Dendritic cell treated with granulocyte-macrophage colony-stimulating factor and Interleukin-4, amounts not matched to agents 40 ng/mL and 50 ng/mL, for 4 days (primary cell): Measurements from ENCODE around the gene IGFBPL1.
"Not testable (repeated sequence)": the region's sequence is repeated elsewhere in the genome, so short reads cannot be mapped to it uniquely, and the experiment has no call there.

Experiments used
- H3K27ac Mint-ChIP-seq: one replicate; pipeline ENCODE4 v1.8.0; 2022; ENCODE audit warnings: mild to moderate bottlenecking, mixed read lengths
- H3K27me3 Mint-ChIP-seq: one replicate; pipeline ENCODE4 v1.8.0; 2022; ENCODE audit warnings: mild to moderate bottlenecking, mixed read lengths
- H3K36me3 Mint-ChIP-seq: one replicate; pipeline ENCODE4 v1.8.0; 2022; ENCODE audit warnings: low read depth, mixed read lengths
- H3K4me1 Mint-ChIP-seq: one replicate; pipeline ENCODE4 v1.8.0; 2022; ENCODE audit warnings: low read depth, mixed read lengths
- H3K4me3 Mint-ChIP-seq: one replicate; pipeline ENCODE4 v1.8.0; 2022; ENCODE audit warnings: mild to moderate bottlenecking, moderate library complexity, mixed read lengths
- H3K9me3 Mint-ChIP-seq: one replicate; pipeline ENCODE4 v1.8.0; 2022; ENCODE audit warnings: mixed read lengths
- intact Hi-C: fragments of 100-400 bp; cut with micrococcal nuclease; formaldehyde crosslinking; loops from one replicate; pipeline ENCODE4 v1.15.0; 2022

Gene IGFBPL1

DNA sequence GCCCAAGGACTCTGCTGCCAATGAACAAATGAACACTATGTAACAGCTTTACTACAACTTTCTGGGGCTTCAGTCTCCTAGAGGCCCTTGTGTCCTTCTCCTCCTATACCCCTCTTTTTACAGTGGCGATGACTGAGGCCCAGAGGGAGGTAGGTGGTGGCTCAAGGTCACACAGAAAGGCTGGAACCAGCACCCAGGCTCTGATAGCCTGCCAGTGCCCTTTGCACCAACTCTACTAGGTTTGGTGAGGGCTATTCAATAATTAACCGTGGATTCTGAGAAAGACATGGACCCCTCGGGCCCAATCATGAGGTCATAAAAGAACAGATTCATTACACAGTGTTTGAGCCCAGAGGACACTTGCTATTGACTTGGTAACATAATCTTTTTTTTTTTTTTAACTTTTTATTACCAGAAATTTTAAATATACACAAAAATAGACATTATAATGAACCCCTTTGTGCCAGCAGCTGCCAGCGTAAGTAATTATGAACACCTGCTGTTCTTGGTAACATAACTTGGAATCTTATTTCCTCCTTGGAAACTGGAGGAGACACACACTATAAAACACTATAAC, 37.8 kb downstream of the IGFBPL1 start:
- H3K36me3 Mint-ChIP-seq, result no peaks in the 10 kb centered on the region
- H3K27me3 Mint-ChIP-seq, result peaks cover 15% of the 10 kb centered on the region
- no peak overlapping the region for H3K27ac Mint-ChIP-seq
- H3K4me1 Mint-ChIP-seq, result peaks cover 14% of the 10 kb centered on the region
- H3K4me3 Mint-ChIP-seq, result no peak overlapping the region
- intact Hi-C loops, result no loop called here
- H3K9me3 Mint-ChIP-seq, result peaks cover 8% of the 10 kb centered on the region

DNA sequence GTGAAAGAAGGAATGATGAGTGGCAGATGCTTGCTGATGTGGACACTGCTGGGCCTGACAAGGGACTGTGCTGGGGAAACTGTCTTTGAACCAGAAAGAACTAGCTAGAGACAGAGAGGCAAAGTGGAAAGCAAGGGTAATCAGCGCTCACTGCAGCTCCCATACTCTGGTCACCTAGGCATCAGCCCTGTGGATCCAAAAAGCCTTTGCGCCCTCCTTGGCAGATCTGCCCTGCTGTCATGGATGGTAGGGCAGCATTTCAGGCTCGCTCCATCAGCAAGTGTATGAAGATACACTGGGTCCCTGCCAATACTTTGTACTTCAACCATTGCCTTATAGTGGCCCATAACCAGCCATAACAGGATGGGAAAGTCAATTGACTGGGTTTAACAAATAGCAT, 38.4 kb downstream of the IGFBPL1 start:
- H3K27me3 Mint-ChIP-seq, result peaks cover 10% of the 10 kb centered on the region
- no peak overlapping the region for H3K4me3 Mint-ChIP-seq
- no peaks in the 10 kb centered on the region for H3K36me3 Mint-ChIP-seq
- intact Hi-C loops, result no loop called here
- H3K4me1 Mint-ChIP-seq, result peaks cover 10% of the 10 kb centered on the region
- peaks cover 8% of the 10 kb centered on the region for H3K9me3 Mint-ChIP-seq
- H3K27ac Mint-ChIP-seq, result no peak overlapping the region

DNA sequence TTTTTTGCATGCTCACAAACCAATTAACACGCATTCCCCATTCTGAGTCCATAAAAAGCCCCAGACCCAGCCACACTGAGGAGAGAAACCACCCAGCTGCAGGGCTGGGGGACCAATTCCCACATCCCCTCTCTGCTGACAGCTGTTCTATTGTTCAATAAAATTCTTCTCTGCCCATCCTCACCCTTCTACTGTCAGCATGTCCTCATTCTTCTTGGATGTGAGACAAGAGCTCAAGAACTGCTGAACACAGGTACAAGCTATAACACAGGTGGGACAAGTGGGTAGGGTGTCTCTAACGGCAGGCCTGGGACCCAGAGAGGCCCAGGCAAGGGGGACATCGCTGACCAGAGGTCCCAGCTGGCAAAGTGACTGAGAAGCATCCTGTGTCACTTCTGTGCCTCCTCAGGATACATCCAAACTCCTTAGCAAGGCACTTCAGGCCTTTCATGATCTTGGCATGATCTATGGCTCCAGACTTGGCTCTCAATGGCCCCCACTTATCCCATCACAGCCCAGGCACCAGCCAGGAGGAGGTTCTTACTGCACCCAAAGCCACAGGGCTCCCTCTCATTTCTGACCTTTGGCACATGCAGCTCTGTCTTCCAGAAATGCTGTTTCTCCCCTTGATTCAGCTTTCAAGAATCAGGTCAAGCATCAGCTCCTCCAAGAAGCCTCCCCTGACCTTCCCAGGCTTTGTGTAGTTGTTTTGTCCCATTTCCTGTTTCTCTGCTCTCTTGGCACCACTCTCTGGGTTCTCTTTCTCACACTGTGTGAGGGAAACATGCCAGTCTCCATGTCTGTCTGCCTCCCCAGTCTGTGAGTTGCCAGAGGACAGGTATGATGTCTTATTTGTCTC, 39.0 kb downstream of the IGFBPL1 start:
- Mint-ChIP-seq H3K4me1 (peaks cover 4% of the 10 kb centered on the region), H3K36me3 (no peaks in the 10 kb centered on the region), H3K27me3 (peaks cover 7% of the 10 kb centered on the region), H3K27ac (no peak overlapping the region), H3K4me3 (no peak overlapping the region), H3K9me3 (peaks cover 8% of the 10 kb centered on the region)
- intact Hi-C loops, result no loop called here

DNA sequence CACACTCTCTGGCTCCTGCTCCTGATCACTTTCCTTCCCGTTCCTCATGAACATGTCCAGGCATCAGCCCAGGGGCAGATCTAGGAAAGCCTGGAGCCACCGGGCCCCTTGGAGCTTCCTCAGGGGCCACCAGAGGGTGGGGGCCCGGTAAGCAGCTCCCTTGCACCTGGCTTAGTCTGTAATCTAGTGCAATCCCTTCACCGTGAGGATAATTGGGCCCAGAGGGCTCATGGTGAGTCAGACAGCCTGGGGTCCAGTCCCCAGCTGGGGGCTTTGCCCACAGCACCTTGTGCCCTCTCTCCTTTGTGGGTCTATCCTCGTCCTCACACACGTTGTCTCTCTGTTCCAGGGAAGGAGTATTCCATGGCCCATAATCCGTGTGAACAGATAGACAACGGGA, 42.1 kb downstream of the IGFBPL1 start:
- intact Hi-C loops, result no loop called here
- Mint-ChIP-seq H3K4me3 (no peak overlapping the region), H3K27me3 (peaks cover 4% of the 10 kb centered on the region), H3K4me1 (no peaks in the 10 kb centered on the region), H3K27ac (no peak overlapping the region), H3K36me3 (no peaks in the 10 kb centered on the region), H3K9me3 (peaks cover 8% of the 10 kb centered on the region)

DNA sequence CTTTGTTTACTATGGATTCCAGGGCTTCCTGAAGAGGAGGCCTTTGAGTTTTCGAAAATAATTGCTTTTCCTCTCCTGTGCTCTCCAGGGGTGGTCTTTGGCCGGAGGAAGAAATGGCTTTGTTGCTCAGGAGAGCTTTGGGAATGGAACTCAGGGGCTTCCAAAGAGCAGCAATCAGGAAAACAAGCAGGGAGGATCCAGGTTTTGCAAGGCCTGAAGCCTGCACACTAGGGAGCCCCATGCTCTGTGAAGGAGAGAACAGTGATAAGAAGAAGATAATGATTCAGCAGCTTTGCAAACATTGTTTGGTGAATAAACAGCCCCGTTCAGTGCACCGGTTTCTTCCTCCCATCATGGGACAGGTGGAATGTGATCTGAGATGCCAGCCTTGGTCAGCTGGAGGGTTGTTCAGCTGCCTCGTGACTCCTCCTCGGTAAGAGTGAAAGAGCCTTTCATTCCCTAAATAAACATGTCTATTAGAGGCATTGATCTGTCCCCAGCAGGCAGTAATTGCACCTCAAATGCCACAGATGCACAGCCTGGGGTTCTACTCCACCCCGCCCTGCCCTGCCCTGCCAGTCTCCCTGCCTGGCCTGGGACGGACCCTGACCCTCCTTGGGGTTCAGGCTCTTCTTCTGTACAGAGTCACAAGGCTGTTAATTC, 43.3 kb downstream of the IGFBPL1 start:
- Mint-ChIP-seq H3K9me3 (peaks cover 8% of the 10 kb centered on the region), H3K27ac (no peak overlapping the region), H3K4me1 (no peaks in the 10 kb centered on the region), H3K4me3 (no peak overlapping the region), H3K27me3 (peaks cover 6% of the 10 kb centered on the region), H3K36me3 (no peaks in the 10 kb centered on the region)
- intact Hi-C loops, result no loop called here

DNA sequence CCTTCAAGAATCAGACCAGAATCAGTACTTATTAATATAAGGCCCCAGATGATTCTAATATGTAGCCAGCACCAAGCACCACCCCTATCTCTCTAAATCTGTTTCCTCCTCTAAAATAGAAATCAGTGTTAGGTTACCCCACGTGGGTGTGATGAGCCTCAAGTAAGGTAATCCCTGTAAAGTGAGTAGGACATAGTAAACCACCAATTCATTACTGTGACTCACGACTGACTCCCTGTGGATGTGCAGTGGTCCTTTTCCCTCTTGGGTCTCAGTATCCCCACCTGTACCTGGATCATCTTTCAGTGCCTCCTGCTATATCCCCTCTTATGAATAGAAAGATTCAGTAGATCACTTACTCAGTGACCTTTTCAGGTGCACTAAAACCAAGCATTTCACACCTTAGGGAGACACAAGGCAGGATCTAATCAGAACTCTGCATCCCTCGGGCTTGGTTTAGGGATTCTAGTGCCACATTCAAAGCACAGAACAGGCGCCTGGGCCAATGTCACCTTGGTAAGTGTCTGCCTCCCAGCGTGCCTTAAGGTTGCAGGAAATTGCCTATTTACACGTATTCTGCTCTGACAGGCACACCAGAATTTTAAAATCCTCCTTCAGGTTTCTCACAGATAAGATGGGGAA, 43.9 kb downstream of the IGFBPL1 start:
- Mint-ChIP-seq H3K4me3 (no peak overlapping the region), H3K27me3 (peaks cover 7% of the 10 kb centered on the region)

DNA sequence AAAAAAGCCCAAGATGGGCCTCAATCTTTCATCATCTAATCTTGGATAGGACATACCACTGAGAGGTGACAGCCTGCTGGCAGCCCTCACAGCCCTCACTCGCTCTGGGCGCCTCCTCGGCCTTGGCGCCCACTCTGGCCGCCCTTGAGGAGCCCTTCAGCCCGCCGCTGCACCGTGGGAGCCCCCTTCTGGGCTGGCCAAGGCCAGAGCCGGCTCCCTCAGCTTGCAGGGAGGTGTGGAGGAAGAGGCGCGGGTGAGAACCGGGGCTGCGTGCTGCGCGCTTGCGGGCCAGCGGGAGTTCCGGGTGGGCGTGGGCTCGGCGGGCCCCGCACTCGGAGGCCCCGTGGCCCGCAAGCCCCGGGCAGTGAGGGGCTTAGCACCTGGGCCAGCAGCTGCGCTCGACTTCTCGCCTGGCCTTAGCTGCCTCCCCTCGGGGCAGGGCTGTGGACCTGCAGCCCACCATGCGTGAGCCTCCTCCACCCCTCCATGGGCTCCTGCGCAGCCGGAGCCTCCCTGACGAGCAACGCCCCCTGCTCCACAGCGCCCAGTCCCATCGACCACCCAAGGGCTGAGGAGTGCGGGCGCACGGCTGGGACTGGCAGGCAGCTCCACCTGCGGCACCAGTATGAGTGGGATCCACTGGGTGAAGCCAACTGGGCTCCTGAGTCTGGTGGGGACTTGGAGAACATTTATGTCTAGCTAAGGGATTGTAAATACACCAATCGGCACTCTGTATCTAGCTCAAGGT, 46.7 kb downstream of the IGFBPL1 start:
- H3K27ac Mint-ChIP-seq, intact Hi-C loops, H3K36me3 Mint-ChIP-seq, H3K4me1 Mint-ChIP-seq, H3K27me3 Mint-ChIP-seq, H3K4me3 Mint-ChIP-seq, H3K9me3 Mint-ChIP-seq: not testable (repeated sequence)

More for the DNA sequence above, 43.9 kb downstream of the IGFBPL1 start:
- intact Hi-C loops, result no loop called here
- Mint-ChIP-seq H3K4me1 (no peaks in the 10 kb centered on the region), H3K36me3 (no peaks in the 10 kb centered on the region), H3K9me3 (peaks cover 8% of the 10 kb centered on the region), H3K27ac (no peak overlapping the region)

DNA sequence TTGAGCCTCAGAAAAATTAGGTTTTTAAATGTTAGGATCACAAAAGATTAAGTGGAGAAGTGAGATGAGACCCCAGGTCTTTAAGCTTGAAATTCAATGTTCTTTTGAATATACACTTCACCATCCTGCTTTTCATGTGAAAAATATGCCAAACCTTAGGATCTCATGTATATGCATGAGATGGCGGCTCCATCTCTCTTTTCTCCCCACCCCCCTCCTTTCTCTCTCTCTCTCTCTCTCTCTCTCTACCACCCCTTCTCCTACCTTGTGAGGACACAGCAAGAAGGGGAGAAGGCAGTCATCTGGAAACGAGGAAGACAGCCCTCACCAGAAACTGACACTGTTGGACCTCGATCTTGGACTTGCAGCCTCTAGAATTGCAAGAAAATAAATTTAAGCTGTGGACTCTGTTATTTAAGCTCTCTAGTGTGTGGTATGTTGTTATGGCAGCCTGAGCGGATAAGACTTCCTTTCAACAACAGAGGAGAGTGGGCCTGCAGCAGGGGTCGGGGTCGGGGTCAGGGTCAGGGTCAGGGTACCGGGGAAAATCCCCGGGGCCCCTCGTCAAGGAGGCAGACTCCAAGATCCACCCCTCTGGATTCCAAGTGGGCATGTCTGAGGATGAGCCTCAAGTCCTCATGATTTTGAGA, 48.1 kb downstream of the IGFBPL1 start:
- Mint-ChIP-seq H3K9me3 (no peaks in the 10 kb centered on the region), H3K27ac (no peak overlapping the region), H3K27me3 (peaks cover 10% of the 10 kb centered on the region), H3K4me3 (no peak overlapping the region), H3K4me1 (no peaks in the 10 kb centered on the region), H3K36me3 (no peaks in the 10 kb centered on the region)
- intact Hi-C loops, result no loop called here

DNA sequence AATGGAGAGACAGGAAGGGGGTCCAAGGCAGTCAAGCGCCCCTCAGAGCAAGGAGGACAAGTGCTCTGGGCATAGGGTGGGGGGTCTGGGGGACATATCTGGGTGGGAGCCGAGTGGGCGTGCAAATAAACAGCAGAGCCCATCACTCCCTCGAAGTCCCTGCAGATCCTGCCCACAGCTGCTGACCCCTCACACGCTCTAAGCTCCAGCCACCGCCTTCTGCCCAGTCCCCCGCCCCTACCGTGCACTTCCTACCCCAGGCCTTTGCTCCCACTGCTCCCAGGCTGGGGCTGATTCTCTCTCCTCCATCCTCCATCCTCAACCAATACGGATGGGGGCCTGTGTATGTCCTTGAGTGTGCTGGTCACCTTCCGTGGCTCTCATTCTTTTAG, 48.7 kb downstream of the IGFBPL1 start:
- H3K4me1 Mint-ChIP-seq, result no peaks in the 10 kb centered on the region
- peaks cover 10% of the 10 kb centered on the region for H3K27me3 Mint-ChIP-seq
- H3K9me3 Mint-ChIP-seq, result no peaks in the 10 kb centered on the region
- H3K36me3 Mint-ChIP-seq, result no peaks in the 10 kb centered on the region
- no peak overlapping the region for H3K4me3 Mint-ChIP-seq
- intact Hi-C loops, result no loop called here
- no peak overlapping the region for H3K27ac Mint-ChIP-seq

DNA sequence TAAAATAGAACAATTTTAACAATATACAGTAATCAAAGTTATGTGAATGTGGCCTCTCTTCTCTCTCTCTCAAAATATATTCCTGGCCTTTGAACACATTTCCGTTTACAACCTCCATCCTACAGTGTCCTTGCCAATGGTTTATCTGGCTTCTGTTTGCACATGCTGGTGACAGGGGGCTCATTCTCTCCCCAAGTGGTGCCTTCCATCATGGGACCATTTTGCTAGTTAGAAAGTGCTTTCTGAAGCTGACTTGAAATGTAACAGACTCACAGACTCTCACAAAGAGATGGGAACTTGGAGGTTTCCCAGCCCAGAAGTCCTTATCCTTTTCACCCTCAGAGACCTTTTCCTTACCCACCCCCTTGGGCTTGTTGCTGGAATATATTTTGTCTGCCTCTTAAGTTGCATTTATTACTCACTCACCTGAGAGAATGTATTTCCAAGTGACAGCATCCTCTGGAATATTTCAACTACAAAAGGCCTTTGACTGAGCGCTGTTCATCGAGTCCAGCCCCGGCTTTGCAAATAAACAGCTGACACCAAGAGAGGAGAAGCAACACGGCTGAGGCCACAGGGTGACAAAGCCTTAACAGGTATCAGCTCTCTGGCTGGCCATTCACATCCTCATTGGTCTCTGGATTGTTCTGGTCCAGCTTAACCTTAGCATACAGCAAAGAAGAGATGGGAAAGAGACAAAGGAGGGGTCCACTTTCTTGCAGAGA, 49.2 kb downstream of the IGFBPL1 start:
- no peak overlapping the region for H3K27ac Mint-ChIP-seq
- H3K36me3 Mint-ChIP-seq, result no peaks in the 10 kb centered on the region
- H3K9me3 Mint-ChIP-seq, result no peaks in the 10 kb centered on the region
- intact Hi-C loops, result no loop called here
- no peak overlapping the region for H3K4me3 Mint-ChIP-seq
- no peaks in the 10 kb centered on the region for H3K4me1 Mint-ChIP-seq
- peaks cover 10% of the 10 kb centered on the region for H3K27me3 Mint-ChIP-seq

DNA sequence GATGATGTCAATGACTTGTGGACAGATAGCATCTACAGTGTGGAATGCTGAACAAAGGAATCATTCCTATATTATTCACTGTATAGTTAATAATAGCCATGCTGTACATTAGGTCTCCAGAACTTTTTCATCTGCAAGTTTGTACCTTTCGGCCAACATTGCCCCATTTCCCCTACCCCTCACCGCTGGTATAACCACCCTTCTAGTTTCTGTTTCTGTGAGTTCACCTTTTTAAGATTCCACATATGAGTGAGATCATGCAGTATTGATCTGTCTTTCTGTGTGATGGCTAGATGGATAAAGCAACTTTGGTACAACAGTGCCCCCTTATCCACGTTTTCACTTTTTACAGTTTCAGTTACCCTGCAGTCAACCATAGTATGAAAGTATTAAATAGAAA, 50.6 kb downstream of the IGFBPL1 start:
- intact Hi-C loops, result no loop called here
- Mint-ChIP-seq H3K4me3 (no peak overlapping the region), H3K9me3 (no peaks in the 10 kb centered on the region), H3K4me1 (no peaks in the 10 kb centered on the region), H3K27ac (no peak overlapping the region), H3K27me3 (peaks cover 10% of the 10 kb centered on the region), H3K36me3 (no peaks in the 10 kb centered on the region)

DNA sequence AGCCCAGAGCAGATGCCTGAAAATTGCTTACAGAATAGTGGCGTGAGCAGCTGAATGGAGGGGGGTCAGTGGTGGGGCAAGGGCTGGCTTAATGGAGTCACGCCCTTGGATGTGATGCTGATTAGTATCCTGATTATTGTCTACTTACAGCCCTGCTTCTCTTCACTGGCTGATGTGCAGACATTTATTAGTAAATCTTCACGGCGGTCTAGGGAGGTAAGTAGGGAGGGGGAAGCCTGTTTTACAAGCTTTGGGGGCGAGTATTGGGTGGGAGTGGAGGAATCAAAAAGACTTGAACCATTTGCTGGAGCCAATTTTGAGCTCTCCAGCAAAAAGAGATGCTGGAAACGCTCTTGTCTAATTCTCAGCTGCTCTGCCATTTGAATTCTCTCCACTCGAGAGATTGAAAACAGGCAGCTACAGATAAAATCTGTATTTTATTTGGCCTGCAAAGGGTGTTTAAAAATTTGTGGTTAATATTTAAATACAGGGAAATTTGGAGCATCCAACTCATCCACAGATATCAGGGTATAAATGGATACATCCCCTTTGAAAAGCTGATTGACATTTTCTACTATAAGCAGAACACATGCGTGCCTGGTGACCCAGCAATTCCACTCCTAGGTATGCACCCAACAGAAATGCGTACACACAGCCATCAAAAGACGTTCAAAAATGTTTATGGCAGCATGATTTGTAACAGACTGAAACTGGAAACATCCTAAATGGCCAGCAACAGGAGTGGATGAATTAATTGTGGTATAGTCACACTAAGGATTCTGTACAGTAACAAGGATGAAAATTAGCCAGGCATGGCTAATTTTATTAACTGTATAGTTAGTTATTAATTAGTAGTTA, 51.3 kb downstream of the IGFBPL1 start:
- intact Hi-C loops, result no loop called here

More for the DNA sequence above, 51.3 kb downstream of the IGFBPL1 start:
- Mint-ChIP-seq H3K9me3 (no peaks in the 10 kb centered on the region), H3K4me3 (no peak overlapping the region), H3K27me3 (peaks cover 10% of the 10 kb centered on the region), H3K4me1 (no peaks in the 10 kb centered on the region), H3K27ac (no peak overlapping the region), H3K36me3 (no peaks in the 10 kb centered on the region)
